HG03520 (cell line): ENCODE data around the gene ASCL1.

ENCODE experiments used
- ATAC-seq: cut with Tn5 transposase; IDR thresholded peaks from one replicate; pipeline ENCODE4 v1.9.1; 2021; ENCODE audit warnings: mild to moderate bottlenecking, moderate library complexity; ENCODE audit not compliant: unreplicated experiment

Gene ASCL1

GRCh38 chr12:102957339-102958050 lies at the start of gene ASCL1:
TSS of gene ASCL1 (plus strand) at chr12:102957674. CDS start at chr12:102958245, 571 bp downstream.
- no peak for ATAC-seq

GRCh38 chr12:102907918-102908317 lies 49.6 kb upstream of the ASCL1 start:
- no peak for ATAC-seq

GRCh38 chr12:102910137-102910536 lies 47.3 kb upstream of the ASCL1 start:
- ATAC-seq, result no peak

- no peak for ATAC-seq
These were observed 46.7 kb upstream of the ASCL1 start for GRCh38 chr12:102910792-102911191.

- no peak for ATAC-seq
These were observed 46.2 kb upstream of the ASCL1 start for GRCh38 chr12:102911320-102911719.

- ATAC-seq, result no peak
These were observed 45.2 kb upstream of the ASCL1 start for GRCh38 chr12:102912258-102912657.

- no peak for ATAC-seq
These were observed 43.8 kb upstream of the ASCL1 start for GRCh38 chr12:102913453-102914226.

- ATAC-seq, result no peak
These were observed 41.0 kb upstream of the ASCL1 start for GRCh38 chr12:102916252-102917025.

- ATAC-seq, result peak; percentile 57
These were observed 40.3 kb upstream of the ASCL1 start, which contains the start of gene PAH for GRCh38 chr12:102917026-102917787. TSS of gene PAH (minus strand) at chr12:102917244. CDS start at chr12:102917130, 114 bp downstream.

- ATAC-seq, result no peak
These were observed 38.6 kb upstream of the ASCL1 start for GRCh38 chr12:102918840-102919239.

GRCh38 chr12:102920271-102920670 lies 37.2 kb upstream of the ASCL1 start:
- no peak for ATAC-seq

GRCh38 chr12:102921240-102921639 lies 36.2 kb upstream of the ASCL1 start:
- ATAC-seq, result no peak

GRCh38 chr12:102927220-102927619 lies 30.3 kb upstream of the ASCL1 start:
- no peak for ATAC-seq

- no peak for ATAC-seq
These were observed 24.3 kb upstream of the ASCL1 start for GRCh38 chr12:102933168-102933567.

GRCh38 chr12:102939059-102939458 lies 18.4 kb upstream of the ASCL1 start:
- ATAC-seq, result no peak

GRCh38 chr12:102939670-102940222 lies 17.7 kb upstream of the ASCL1 start:
- ATAC-seq, result no peak

- no peak for ATAC-seq
These were observed 11.4 kb upstream of the ASCL1 start for GRCh38 chr12:102946042-102946441.

GRCh38 chr12:102948941-102949352 lies 8.5 kb upstream of the ASCL1 start:
- no peak for ATAC-seq

GRCh38 chr12:102950107-102950949 lies 7.1 kb upstream of the ASCL1 start:
- ATAC-seq, result no peak
